ENCODE measurements around the gene HYCC2.

Gene HYCC2

DNA sequence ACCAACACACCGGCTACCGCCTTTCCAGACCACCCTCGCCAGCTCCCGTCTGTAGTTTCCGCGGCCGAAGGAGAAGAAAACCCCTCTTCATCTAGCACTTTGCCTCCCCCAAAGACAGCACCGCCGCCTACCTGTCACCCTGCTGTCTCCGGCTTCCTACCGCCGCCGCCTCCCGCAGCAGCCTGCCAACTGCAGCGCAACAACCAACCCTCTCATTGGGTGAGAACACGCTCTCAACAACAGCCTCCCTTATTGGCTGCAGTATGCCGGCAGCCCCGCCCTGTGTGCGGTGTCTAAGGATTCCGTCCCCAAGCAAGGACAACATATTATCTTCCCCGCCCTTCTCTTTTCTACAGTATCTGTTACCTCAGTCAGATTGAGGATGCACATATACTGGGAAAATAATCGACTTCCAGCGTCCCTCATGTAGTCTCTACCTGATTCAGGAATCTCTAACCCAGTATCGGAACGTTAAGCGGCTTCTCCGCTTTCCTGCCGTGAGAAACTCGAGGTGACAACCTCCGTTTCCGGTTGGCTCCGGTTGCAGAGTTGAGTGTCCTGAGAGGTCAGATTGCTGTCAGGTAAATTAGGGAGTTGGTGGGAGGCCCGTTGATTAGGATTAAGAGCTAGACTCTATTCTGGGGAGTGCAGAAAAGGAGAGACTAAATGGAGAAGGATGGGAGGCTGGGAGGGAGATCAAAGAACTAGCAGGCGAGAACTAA lies at the start of gene HYCC2, which contains the start of gene NDUFB3 (continued):
- TF ChIP-seq ZNF768 (tag by site-specific recombination; IDR thresholded peaks at IDR 0.05): no peak
- TF ChIP-seq ZNF223 (tag by site-specific recombination; IDR thresholded peaks at IDR 0.05): no peak
- TF ChIP-seq, protein P1, sequence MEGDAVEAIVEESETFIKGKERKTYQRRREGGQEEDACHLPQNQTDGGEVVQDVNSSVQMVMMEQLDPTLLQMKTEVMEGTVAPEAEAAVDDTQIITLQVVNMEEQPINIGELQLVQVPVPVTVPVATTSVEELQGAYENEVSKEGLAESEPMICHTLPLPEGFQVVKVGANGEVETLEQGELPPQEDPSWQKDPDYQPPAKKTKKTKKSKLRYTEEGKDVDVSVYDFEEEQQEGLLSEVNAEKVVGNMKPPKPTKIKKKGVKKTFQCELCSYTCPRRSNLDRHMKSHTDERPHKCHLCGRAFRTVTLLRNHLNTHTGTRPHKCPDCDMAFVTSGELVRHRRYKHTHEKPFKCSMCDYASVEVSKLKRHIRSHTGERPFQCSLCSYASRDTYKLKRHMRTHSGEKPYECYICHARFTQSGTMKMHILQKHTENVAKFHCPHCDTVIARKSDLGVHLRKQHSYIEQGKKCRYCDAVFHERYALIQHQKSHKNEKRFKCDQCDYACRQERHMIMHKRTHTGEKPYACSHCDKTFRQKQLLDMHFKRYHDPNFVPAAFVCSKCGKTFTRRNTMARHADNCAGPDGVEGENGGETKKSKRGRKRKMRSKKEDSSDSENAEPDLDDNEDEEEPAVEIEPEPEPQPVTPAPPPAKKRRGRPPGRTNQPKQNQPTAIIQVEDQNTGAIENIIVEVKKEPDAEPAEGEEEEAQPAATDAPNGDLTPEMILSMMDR (tag by site-specific recombination; IDR thresholded peaks at IDR 0.05): peak; percentile 98
- no peak for TF ChIP-seq ZNF670 (tag by site-specific recombination; IDR thresholded peaks at IDR 0.05; ENCODE audit: low read depth)
- TF ChIP-seq ZNF701 (tag by site-specific recombination; IDR thresholded peaks at IDR 0.05): no peak
- TF ChIP-seq, protein P2, sequence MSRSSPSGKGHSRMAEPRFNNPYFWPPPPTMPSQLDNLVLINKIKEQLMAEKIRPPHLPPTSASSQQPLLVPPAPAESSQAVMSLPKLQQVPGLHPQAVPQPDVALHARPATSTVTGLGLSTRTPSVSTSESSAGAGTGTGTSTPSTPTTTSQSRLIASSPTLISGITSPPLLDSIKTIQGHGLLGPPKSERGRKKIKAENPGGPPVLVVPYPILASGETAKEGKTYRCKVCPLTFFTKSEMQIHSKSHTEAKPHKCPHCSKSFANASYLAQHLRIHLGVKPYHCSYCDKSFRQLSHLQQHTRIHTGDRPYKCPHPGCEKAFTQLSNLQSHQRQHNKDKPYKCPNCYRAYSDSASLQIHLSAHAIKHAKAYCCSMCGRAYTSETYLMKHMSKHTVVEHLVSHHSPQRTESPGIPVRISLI (tag by site-specific recombination; IDR thresholded peaks at IDR 0.05): no peak
- TF ChIP-seq, protein P3, sequence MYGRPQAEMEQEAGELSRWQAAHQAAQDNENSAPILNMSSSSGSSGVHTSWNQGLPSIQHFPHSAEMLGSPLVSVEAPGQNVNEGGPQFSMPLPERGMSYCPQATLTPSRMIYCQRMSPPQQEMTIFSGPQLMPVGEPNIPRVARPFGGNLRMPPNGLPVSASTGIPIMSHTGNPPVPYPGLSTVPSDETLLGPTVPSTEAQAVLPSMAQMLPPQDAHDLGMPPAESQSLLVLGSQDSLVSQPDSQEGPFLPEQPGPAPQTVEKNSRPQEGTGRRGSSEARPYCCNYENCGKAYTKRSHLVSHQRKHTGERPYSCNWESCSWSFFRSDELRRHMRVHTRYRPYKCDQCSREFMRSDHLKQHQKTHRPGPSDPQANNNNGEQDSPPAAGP (tag by site-specific recombination; IDR thresholded peaks at IDR 0.05): peak; percentile 92; the same call in 1 of the 2 replicates
- TF ChIP-seq ZNF19 (tag by site-specific recombination; IDR thresholded peaks at IDR 0.05; ENCODE audit: low read depth): no peak
- no peak for TF ChIP-seq RBAK (tag by site-specific recombination; IDR thresholded peaks at IDR 0.05)
- TF ChIP-seq, protein P4, sequence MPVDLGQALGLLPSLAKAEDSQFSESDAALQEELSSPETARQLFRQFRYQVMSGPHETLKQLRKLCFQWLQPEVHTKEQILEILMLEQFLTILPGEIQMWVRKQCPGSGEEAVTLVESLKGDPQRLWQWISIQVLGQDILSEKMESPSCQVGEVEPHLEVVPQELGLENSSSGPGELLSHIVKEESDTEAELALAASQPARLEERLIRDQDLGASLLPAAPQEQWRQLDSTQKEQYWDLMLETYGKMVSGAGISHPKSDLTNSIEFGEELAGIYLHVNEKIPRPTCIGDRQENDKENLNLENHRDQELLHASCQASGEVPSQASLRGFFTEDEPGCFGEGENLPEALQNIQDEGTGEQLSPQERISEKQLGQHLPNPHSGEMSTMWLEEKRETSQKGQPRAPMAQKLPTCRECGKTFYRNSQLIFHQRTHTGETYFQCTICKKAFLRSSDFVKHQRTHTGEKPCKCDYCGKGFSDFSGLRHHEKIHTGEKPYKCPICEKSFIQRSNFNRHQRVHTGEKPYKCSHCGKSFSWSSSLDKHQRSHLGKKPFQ (tag by site-specific recombination; IDR thresholded peaks at IDR 0.05): no peak
- TF ChIP-seq ZNF558 (tag by site-specific recombination; IDR thresholded peaks at IDR 0.05): peak; percentile 63; the same call in 1 of the 2 replicates
- TF ChIP-seq, protein P5, sequence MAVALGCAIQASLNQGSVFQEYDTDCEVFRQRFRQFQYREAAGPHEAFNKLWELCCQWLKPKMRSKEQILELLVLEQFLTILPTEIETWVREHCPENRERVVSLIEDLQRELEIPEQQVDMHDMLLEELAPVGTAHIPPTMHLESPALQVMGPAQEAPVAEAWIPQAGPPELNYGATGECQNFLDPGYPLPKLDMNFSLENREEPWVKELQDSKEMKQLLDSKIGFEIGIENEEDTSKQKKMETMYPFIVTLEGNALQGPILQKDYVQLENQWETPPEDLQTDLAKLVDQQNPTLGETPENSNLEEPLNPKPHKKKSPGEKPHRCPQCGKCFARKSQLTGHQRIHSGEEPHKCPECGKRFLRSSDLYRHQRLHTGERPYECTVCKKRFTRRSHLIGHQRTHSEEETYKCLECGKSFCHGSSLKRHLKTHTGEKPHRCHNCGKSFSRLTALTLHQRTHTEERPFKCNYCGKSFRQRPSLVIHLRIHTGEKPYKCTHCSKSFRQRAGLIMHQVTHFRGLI (tag by site-specific recombination; IDR thresholded peaks at IDR 0.05): no peak; the same call in 1 of the 2 replicates
- no peak for TF ChIP-seq ZNF239 (tag by site-specific recombination; IDR thresholded peaks at IDR 0.05)
- no peak for TF ChIP-seq ZNF174 (tag by site-specific recombination; IDR thresholded peaks at IDR 0.05)
- TF ChIP-seq ZFP3 (tag by site-specific recombination; IDR thresholded peaks at IDR 0.05; ENCODE audit: low read depth): no peak
- peak; percentile 84 for TF ChIP-seq SP2 (tag by site-specific recombination; IDR thresholded peaks at IDR 0.05)
- TF ChIP-seq, protein P6, sequence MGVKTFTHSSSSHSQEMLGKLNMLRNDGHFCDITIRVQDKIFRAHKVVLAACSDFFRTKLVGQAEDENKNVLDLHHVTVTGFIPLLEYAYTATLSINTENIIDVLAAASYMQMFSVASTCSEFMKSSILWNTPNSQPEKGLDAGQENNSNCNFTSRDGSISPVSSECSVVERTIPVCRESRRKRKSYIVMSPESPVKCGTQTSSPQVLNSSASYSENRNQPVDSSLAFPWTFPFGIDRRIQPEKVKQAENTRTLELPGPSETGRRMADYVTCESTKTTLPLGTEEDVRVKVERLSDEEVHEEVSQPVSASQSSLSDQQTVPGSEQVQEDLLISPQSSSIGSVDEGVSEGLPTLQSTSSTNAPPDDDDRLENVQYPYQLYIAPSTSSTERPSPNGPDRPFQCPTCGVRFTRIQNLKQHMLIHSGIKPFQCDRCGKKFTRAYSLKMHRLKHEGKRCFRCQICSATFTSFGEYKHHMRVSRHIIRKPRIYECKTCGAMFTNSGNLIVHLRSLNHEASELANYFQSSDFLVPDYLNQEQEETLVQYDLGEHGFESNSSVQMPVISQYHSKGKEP (tag by site-specific recombination; IDR thresholded peaks at IDR 0.05): no peak
- TF ChIP-seq, protein P7, sequence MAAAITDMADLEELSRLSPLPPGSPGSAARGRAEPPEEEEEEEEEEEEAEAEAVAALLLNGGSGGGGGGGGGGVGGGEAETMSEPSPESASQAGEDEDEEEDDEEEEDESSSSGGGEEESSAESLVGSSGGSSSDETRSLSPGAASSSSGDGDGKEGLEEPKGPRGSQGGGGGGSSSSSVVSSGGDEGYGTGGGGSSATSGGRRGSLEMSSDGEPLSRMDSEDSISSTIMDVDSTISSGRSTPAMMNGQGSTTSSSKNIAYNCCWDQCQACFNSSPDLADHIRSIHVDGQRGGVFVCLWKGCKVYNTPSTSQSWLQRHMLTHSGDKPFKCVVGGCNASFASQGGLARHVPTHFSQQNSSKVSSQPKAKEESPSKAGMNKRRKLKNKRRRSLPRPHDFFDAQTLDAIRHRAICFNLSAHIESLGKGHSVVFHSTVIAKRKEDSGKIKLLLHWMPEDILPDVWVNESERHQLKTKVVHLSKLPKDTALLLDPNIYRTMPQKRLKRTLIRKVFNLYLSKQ (tag by site-specific recombination; IDR thresholded peaks at IDR 0.05; ENCODE audit: borderline replicate concordance): no peak
- no peak for TF ChIP-seq ZNF521 (tag by site-specific recombination; IDR thresholded peaks at IDR 0.05)
- TF ChIP-seq KLF16 (tag by site-specific recombination; IDR thresholded peaks at IDR 0.05): peak; percentile 85
- TF ChIP-seq, protein P8, sequence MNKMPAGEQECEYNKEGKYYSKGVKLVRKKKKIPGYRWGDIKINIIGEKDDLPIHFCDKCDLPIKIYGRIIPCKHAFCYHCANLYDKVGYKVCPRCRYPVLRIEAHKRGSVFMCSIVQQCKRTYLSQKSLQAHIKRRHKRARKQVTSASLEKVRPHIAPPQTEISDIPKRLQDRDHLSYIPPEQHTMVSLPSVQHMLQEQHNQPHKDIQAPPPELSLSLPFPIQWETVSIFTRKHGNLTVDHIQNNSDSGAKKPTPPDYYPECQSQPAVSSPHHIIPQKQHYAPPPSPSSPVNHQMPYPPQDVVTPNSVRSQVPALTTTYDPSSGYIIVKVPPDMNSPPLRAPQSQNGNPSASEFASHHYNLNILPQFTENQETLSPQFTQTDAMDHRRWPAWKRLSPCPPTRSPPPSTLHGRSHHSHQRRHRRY (tag by site-specific recombination; IDR thresholded peaks at IDR 0.05): no peak
- no peak for TF ChIP-seq SCRT1 (tag by site-specific recombination; IDR thresholded peaks at IDR 0.05; ENCODE audit: borderline replicate concordance)
- TF ChIP-seq ZNF311 (tag by site-specific recombination; IDR thresholded peaks at IDR 0.05; ENCODE audit: borderline replicate concordance): no peak
- no peak for TF ChIP-seq ZBTB48 (tag by site-specific recombination; IDR thresholded peaks at IDR 0.05)
- TF ChIP-seq, protein P9, sequence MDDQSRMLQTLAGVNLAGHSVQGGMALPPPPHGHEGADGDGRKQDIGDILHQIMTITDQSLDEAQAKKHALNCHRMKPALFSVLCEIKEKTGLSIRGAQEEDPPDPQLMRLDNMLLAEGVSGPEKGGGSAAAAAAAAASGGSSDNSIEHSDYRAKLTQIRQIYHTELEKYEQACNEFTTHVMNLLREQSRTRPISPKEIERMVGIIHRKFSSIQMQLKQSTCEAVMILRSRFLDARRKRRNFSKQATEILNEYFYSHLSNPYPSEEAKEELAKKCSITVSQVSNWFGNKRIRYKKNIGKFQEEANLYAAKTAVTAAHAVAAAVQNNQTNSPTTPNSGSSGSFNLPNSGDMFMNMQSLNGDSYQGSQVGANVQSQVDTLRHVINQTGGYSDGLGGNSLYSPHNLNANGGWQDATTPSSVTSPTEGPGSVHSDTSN (CRISPR knock-in tag; IDR thresholded peaks at IDR 0.05): no peak
- peak; percentile 33; the same call in 1 of the 2 replicates for TF ChIP-seq MZF1 (tag by site-specific recombination; IDR thresholded peaks at IDR 0.05; ENCODE audit: borderline replicate concordance)
